Activated CD4-positive, alpha-beta T cell treated with anti-CD3 and anti-CD28 coated beads, Interleukin-2, amount 50 U/mL, for 4 hours (primary cell): ENCODE data around the gene DENND10.
A peak's percentile ranks its signal among the peaks of the same experiment; 100 is the strongest.
"Not testable (repeated sequence)": the region's sequence is repeated elsewhere in the genome, so short reads cannot be mapped to it uniquely, and the experiment has no call there.

ENCODE experiments used
- DNase-seq, 2 experiments: peaks; one replicate each; pipeline ENCODE4 v3.0.0-alpha.2; 2020

Gene DENND10

DNA sequence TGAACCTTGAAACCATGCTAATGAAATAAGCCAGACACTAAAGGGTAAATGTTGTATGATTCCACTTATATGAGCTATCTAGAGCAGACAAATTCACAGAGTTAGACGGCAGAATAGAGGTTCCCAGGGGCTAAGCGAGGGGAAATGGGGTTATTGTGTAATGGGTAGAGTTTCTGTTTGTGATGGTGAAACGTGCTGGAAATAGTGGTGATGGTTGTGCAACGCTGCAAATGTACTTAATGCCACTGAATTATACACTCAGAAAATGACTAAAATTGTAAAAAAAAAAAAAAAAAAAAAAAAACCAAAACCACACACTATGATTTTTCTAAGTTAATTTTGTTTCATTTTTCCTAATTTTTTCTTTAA lies 31.6 kb downstream of the DENND10 start:
- DNase-seq: no peak

DNA sequence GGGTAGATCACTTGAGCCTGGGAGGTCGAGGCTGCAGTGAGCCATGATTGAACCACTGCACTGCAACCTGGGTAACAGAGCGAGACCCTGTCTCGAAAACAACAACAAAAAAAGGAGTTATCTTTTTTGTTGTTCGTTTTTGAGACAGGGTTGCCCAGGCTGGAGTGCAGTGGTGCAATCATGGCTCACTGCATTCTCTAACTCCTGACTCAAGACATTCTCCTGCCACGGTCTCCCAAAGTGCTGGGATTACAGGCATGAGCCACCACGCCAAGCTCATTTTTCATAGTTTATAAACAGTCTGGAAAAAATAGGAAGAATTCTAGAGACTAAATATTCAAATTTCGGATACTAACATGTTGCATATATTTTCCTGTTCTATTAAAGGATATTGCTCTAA lies 32.2 kb downstream of the DENND10 start:
- DNase-seq: no peak

GRCh38 chr10:119137878-119138277 lies 34.0 kb downstream of the DENND10 start:
- not testable (repeated sequence) for DNase-seq

- no peak for DNase-seq
Observed at GRCh38 chr10:119138346-119139306, 34.7 kb downstream of the DENND10 start.

- peak; percentile 49 to 52 for DNase-seq
Observed at GRCh38 chr10:119139464-119140067, 35.7 kb downstream of the DENND10 start.

DNA sequence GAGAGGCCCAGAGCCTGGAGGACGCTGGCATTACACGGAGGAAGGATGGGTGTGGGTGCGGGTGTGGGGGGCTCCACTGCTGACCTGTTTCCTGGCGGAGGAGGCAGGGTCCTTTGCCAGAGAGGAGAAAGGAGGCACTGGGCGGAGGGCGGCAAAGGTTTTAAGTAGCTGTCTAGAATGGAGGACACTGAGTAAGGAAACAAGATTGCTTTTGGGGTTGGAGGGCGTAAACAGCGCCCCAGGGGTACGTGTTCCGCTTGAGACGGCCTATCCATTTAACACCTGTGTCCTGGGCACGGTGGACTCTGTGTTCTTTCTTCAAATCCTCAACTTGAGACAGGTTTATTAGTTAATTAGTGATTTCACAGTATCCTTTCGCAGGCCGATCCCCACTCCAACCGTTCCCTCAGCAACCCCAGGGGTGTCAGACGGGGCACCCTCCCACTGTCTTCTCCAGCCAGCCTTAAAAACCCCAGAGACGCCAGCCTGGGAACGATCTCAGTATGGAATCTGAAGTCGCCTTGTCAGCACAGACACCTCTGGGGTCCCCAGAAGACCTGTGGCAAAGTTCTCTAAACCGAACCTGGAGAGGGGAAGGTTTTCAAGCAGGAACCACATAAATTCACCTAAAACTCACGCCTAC lies 36.8 kb downstream of the DENND10 start:
- no peak for DNase-seq

DNA sequence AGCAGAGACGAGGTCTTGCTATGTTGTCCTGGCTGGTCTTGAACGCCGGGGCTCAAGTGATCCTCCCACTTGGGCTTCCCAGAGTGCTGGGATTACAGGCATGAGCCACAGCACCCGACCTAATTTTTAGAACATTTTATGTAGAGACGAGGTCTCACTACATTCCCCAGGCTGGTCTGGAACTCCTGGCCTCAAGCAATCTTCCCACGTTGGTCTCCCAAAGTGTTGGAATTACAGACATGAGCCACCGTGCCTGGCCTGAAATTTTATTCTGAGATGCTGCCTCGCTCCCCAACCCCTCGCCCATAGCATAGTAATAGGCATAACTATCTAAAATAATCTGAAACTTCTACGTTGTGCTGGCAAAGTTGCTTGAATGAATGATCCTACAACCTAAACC lies 39.7 kb downstream of the DENND10 start:
- DNase-seq: no peak

GRCh38 chr10:119149157-119149556 lies 45.2 kb downstream of the DENND10 start:
- DNase-seq: no peak

GRCh38 chr10:119149729-119150128 lies 45.8 kb downstream of the DENND10 start:
- DNase-seq: no peak

DNA sequence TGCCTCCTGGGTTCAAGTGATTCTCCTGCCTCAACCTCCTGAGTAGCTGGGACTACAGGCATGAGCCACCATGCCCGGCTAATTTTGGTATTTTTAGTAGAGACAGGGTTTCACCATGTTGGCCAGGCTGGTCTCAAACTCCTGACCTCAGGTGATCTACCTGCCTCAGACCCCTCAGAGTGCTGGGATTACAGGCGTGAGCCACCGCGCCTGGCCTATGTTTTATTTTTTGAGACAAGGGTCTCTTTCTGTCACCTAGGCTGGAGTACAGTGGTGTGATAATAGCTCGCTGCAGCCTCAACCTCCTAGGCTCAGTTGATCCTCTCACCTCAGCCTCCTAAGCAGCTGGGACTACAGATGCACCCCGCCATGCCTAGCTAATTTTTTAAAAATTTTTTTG lies 47.7 kb downstream of the DENND10 start:
- DNase-seq: not testable (repeated sequence)

DNA sequence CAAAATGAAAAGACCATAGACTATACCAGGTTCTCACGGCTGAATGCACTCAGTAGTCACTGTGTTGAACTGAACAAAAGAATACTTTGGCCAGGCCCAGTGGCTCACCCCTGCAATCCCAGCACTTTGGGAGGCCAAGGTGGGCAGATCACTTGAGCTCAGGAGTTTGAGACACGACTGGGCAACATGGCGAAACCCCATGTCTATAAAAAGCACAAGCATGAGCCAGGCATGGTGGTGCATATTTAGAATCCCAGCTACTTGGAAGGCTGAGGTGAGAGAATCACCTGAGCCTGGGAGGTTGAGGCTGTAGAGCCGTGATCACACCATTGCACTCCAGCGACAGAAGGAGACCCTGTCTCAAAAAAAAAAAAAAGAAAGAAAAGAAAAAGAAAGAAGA lies 49.1 kb downstream of the DENND10 start:
- DNase-seq: no peak

DNA sequence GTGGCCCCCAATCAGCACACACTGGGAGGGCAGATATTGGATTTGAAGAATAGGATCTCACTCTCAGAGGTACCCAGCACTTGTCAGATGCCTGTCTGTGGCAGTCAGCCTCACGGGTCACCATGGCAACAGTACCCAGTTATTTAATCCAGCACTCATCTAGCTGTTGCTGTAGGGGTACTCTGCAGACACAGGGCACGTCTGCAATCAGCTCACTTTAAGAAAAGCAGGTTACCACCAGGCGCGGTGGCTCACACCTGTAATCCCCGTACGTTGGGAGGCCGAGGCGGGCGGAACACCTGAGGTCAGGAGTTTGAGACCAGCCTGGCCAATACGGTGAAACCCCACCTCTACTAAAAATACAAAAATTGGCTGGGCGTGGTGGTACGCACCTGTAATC lies 49.7 kb downstream of the DENND10 start:
- DNase-seq: no peak

GRCh38 chr10:119159332-119159731 lies 55.4 kb downstream of the DENND10 start:
- DNase-seq: no peak

- DNase-seq: no peak
Observed at GRCh38 chr10:119161680-119162451, 58.0 kb downstream of the DENND10 start.

- no peak for DNase-seq
Observed at GRCh38 chr10:119162452-119163092, 58.7 kb downstream of the DENND10 start.

DNA sequence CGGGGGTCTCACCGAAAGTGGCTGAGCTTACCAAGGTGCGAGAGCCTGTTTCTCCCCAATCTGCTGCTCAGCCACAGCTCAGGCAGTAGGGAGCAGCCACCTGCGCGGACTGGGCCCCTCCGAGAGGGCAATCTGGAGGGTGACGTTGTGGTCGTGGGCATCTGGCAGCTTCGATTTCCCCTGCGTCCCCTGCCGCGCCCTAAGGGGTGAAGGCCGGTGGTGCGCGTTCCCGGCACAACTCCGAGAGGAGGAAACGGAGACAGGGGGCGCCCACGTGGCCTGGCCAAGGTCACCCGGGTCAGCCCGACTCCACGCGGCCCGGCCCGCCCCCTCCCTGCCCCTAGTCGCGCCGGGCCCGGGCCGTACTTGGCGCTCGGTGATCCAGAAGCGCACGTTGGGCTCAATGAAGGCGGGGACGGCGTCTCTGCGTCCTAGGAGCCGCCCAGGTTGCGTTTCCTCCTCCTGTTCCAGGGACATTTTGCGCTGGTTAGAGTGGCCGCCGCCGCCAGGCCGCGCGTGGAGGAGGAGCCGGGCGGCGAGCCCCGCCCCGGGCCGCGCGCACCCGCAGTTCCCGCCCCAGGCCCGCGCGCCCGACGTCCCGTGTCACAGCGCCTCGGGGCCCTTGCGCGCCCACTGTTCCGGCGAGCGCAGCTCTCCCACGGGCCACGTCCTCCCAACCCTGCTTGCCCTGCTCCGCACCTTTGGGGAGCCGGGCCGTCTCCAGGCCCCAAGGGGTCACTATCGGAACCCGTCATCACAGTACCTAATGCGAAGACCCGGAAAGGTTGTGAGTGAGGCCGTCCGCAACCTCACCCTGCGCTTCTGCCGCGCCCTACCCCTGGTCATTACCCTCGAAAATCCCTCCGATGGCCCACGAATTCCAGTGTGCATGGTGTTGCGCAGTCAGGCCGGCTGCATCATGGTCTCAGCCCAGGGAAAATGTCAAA lies 61.5 kb downstream of the DENND10 start, which contains the start of gene SFXN4:
SFXN4 (minus strand) TSS at position 544 of the 947 bp plus-strand sequence; CDS start at position 477, 67 bp downstream.
- peak; percentile 64 to 67 for DNase-seq

- no peak for DNase-seq
Observed at GRCh38 chr10:119166118-119166500, 62.2 kb downstream of the DENND10 start.

DNA sequence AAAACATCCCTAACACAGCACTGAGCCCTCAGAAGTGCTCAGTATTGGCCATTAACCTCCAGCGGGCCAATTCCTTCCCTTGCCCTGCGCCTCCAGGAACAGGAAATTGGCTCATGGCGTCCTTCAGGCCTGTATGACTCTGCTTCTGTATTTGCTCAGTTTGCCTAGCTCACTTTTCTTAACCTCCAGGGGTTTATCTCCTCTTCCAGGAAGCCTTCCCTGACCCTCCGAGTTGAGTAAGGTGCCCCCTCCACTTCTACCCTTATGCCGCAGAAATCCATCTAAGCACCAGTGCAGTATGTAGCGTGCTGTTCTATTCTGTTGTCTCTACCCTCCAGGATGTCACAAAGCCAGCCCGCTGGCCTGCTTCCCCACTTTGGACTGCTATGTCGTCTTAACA lies 62.7 kb downstream of the DENND10 start:
- no peak for DNase-seq

- DNase-seq: no peak
Observed at GRCh38 chr10:119167041-119167440, 63.1 kb downstream of the DENND10 start.

GRCh38 chr10:119174109-119174508 lies 70.2 kb downstream of the DENND10 start:
- no peak for DNase-seq

GRCh38 chr10:119176166-119176565 lies 72.3 kb downstream of the DENND10 start:
- DNase-seq: no peak
